ENCODE measurements around the gene THRAP3.

The THRAP3 gene

DNA sequence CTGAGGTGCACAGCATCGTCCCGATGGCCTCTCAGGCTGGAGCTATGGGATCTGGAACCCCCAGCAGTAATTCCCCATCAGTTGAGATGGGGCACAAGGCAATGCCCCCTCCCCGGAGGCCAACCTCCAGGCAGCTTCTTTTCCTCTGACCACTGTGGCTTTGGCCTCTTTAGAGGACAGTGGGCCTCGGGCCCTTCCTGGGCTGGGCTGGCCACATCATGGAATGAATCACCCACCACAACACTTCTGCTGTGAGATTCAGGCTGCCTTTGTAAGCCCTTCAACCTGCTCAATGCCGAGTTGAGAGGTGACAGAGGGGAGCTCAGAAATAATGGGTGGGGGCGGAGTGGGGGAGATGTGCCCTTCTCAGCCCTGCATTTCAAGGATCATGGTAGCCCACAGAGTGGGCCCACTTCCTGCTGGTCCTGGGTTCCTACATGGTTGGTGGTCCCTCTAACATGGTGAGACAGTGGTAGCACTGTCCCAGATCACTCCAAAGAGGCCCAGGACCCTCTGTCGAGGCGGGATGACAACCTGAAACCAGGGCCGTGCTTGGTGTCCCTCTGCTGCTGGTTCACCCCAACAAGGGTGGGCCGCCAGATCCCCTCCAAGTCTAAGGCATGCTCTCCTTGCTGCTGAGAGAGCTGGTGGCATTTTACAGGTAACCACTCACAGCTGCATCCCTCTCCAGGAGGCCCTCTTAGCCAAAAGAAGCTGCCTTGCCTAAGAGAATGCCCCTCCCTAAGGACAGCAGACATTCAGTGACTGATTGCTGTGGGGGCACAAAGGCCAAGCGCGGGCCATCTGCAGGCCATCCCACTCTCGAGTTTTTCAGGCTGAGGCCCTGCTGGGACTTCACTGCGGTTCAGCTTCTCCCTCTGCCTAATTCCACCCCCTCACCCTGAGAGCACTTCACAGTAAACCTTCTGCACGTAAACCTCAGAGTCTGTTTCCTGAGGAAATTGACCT, 129.0 kb downstream of the THRAP3 start:
- DNase-seq (ENCODE audit: low read depth): no peak

- DNase-seq (ENCODE audit: low read depth): no peak
Observed at GRCh38 chr1:36354486-36354885, 130.2 kb downstream of the THRAP3 start.
